ENCODE measurements around the gene PFKFB4. TPM values are rescaled to one million over a fixed set of nuclear protein-coding genes. Genes with fewer than 3 reads are reported as not detected.

The PFKFB4 gene
- total RNA-seq, 1 donor, result 12.3 TPM

DNA sequence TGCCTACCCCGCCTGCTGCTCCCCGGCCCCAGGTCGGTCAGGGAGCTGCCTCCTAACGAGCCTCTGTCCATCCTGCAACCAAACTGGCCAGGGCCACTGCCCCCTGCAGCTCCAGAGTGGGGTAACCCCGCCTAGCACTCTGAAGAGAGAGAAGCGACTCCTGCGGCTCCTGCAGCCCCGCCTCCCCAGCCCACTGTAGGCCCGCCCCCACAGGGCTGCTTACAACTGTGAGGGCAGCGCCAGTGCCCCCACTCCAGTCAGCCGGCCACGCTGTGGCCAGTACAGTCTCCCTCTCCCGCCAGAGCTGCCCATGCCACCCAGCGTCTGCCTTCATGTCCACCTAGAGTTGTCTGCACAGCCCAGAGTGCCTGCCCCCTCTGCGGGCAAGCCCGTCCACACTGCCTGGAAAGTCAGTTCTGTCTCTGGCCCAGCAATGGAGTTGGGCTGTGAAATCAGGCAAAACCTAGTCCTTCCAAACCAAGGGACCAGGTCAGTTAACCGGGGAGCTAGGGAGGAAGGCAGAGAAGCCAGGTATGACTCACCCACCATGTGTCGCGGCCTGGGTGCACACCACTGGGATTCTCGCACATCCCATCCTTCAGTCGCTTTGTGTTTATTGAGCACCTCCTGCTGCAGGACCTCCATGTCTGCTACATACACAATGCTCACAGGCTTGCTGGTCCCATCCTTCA, 4.6 kb upstream of the PFKFB4 start:
- Histone ChIP-seq H3K27me3 (ENCODE audit: insufficient read depth, low read length) (no peaks in the 10 kb centered on the region), H3K4me1 (ENCODE audit: insufficient read depth, low read length) (peaks cover 78% of the 10 kb centered on the region), H4K20me1 (ENCODE audit: insufficient read depth, low read length) (peaks cover 4% of the 10 kb centered on the region), H3K4me3 (ENCODE audit: insufficient read depth, low read length) (peak overlapping the region; percentile 67), H3K4me2 (ENCODE audit: insufficient read depth, low read length) (peak overlapping the region; percentile 82), H3K9me3 (ENCODE audit: low read depth, low read length) (no peaks in the 10 kb centered on the region), H3K36me3 (ENCODE audit: insufficient read depth, low read length) (no peaks in the 10 kb centered on the region), H3K27ac (ENCODE audit: low read depth, low read length) (peak overlapping the region; percentile 85), H2AFZ (ENCODE audit: low read length) (peak overlapping the region; percentile 85), H3K79me2 (ENCODE audit: insufficient read depth, low read length) (peaks cover 16% of the 10 kb centered on the region)
- TF ChIP-seq, protein P1, sequence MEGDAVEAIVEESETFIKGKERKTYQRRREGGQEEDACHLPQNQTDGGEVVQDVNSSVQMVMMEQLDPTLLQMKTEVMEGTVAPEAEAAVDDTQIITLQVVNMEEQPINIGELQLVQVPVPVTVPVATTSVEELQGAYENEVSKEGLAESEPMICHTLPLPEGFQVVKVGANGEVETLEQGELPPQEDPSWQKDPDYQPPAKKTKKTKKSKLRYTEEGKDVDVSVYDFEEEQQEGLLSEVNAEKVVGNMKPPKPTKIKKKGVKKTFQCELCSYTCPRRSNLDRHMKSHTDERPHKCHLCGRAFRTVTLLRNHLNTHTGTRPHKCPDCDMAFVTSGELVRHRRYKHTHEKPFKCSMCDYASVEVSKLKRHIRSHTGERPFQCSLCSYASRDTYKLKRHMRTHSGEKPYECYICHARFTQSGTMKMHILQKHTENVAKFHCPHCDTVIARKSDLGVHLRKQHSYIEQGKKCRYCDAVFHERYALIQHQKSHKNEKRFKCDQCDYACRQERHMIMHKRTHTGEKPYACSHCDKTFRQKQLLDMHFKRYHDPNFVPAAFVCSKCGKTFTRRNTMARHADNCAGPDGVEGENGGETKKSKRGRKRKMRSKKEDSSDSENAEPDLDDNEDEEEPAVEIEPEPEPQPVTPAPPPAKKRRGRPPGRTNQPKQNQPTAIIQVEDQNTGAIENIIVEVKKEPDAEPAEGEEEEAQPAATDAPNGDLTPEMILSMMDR (IDR thresholded peaks at IDR 0.05; ENCODE audit: extremely low read depth, low read depth, low read length), result peak; percentile 35
- DNase-seq (ENCODE audit: insufficient read length, low spot score, missing footprints), result peak; percentile 97

DNA sequence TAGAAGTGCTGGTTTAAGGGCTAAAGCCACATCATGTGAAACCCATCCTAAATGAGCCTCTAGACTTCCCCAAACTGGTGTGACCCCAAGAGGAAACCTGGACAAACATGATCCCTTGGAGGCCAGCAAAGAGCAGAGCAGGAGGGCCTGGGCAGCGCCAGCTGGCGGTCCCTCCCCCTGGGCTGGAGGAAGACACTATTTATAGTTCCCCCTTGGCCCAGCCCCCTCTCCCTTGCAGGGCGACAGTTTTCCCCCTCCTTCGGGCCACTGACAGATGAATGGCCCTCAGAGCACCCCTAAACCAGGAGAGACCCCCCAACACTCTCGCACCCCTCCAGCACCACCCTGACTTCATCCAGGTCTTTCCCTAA, 4.0 kb upstream of the PFKFB4 start:
- peak overlapping the region; percentile 82 for H3K4me2 ChIP-seq (ENCODE audit: insufficient read depth, low read length)
- no peaks in the 10 kb centered on the region for H3K27me3 ChIP-seq (ENCODE audit: insufficient read depth, low read length)
- peak overlapping the region; percentile 67 for H3K4me3 ChIP-seq (ENCODE audit: insufficient read depth, low read length)
- peaks cover 75% of the 10 kb centered on the region for H3K4me1 ChIP-seq (ENCODE audit: insufficient read depth, low read length)
- H2AFZ ChIP-seq (ENCODE audit: low read length), result peak overlapping the region; percentile 85
- peak; percentile 93 for DNase-seq (ENCODE audit: insufficient read length, low spot score, missing footprints)
- peak overlapping the region; percentile 85 for H3K27ac ChIP-seq (ENCODE audit: low read depth, low read length)
- no peaks in the 10 kb centered on the region for H3K9me3 ChIP-seq (ENCODE audit: low read depth, low read length)
- TF ChIP-seq, protein P1 (IDR thresholded peaks at IDR 0.05; ENCODE audit: extremely low read depth, low read depth, low read length), result no peak
- no peaks in the 10 kb centered on the region for H3K36me3 ChIP-seq (ENCODE audit: insufficient read depth, low read length)
- peaks cover 4% of the 10 kb centered on the region for H4K20me1 ChIP-seq (ENCODE audit: insufficient read depth, low read length)
- peaks cover 19% of the 10 kb centered on the region for H3K79me2 ChIP-seq (ENCODE audit: insufficient read depth, low read length)

DNA sequence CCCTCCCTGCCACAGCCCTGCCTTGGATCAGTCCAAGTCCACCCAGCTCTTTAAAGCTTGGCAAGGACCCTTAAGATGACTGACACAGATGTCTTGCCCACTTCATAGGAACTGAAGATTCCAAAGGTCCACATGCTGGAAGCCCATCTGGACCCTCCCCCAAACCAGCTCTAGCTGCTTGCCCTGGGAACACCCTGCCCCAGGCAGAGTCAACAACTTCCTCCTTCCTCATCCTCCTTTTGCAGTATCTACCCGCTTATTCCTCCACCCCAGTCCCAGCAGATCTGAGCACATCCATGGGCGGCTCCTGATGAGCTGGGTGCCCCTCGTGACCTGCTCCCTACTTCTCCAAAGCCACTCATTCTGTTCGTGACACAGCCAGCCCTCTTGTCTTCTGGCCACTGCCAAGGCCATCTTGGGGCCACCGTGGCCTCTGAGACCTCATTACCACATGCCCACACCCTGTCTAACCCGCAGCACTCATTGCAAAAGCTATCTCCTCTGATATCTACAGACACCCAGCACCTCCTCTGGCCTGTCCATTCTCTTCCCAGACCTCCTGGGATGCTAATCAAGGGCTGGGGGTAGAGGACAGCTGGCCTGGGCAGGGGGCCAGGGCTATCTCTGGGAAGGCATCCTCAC, 2.0 kb upstream of the PFKFB4 start:
- no peaks in the 10 kb centered on the region for H3K9me3 ChIP-seq (ENCODE audit: low read depth, low read length)
- DNase-seq (ENCODE audit: insufficient read length, low spot score, missing footprints), result peak; percentile 36
- H3K4me1 ChIP-seq (ENCODE audit: insufficient read depth, low read length), result peaks cover 55% of the 10 kb centered on the region
- H3K36me3 ChIP-seq (ENCODE audit: insufficient read depth, low read length), result no peaks in the 10 kb centered on the region
- no peaks in the 10 kb centered on the region for H3K27me3 ChIP-seq (ENCODE audit: insufficient read depth, low read length)
- H3K79me2 ChIP-seq (ENCODE audit: insufficient read depth, low read length), result peaks cover 19% of the 10 kb centered on the region
- H3K27ac ChIP-seq (ENCODE audit: low read depth, low read length), result no peak overlapping the region
- TF ChIP-seq, protein P1 (IDR thresholded peaks at IDR 0.05; ENCODE audit: extremely low read depth, low read depth, low read length), result peak; percentile 6
- no peak overlapping the region for H3K4me3 ChIP-seq (ENCODE audit: insufficient read depth, low read length)
- H4K20me1 ChIP-seq (ENCODE audit: insufficient read depth, low read length), result peaks cover 4% of the 10 kb centered on the region
- no peak overlapping the region for H2AFZ ChIP-seq (ENCODE audit: low read length)
- H3K4me2 ChIP-seq (ENCODE audit: insufficient read depth, low read length), result no peak overlapping the region
